ENCODE data around the gene RAD21L1.
"Not testable (repeated sequence)": the region's sequence is repeated elsewhere in the genome, so short reads cannot be mapped to it uniquely, and the experiment has no call there.

Gene RAD21L1

GRCh38 chr20:1199212-1199873 lies 26.5 kb upstream of the RAD21L1 start:
- DNase-seq (ENCODE audit: low read depth in 2 of 2), result no peak

- no peak for DNase-seq (ENCODE audit: low read depth in 2 of 2)
Measured at GRCh38 chr20:1199964-1200363, 25.9 kb upstream of the RAD21L1 start.

- no peak for DNase-seq (ENCODE audit: low read depth in 2 of 2)
Measured at GRCh38 chr20:1202762-1203504, 22.9 kb upstream of the RAD21L1 start, which contains the start of gene C20orf202. TSS of gene C20orf202 (plus strand) at chr20:1203454. CDS start at chr20:1203586, 132 bp downstream.

- DNase-seq (ENCODE audit: low read depth in 2 of 2), result no peak
Measured at GRCh38 chr20:1203630-1204029, 22.2 kb upstream of the RAD21L1 start.

- DNase-seq (ENCODE audit: low read depth in 2 of 2), result no peak
Measured at GRCh38 chr20:1204113-1204512, 21.7 kb upstream of the RAD21L1 start.

GRCh38 chr20:1204576-1204975 lies 21.3 kb upstream of the RAD21L1 start:
- DNase-seq (ENCODE audit: low read depth in 2 of 2), result no peak

GRCh38 chr20:1205802-1206201 lies 20.0 kb upstream of the RAD21L1 start:
- DNase-seq (ENCODE audit: low read depth in 2 of 2), result no peak

- DNase-seq (ENCODE audit: low read depth in 2 of 2), result no peak
Measured at GRCh38 chr20:1206366-1207148, 19.3 kb upstream of the RAD21L1 start.

GRCh38 chr20:1207293-1207878 lies 18.5 kb upstream of the RAD21L1 start:
- no peak for DNase-seq (ENCODE audit: low read depth in 2 of 2)

GRCh38 chr20:1209447-1210387 lies 16.1 kb upstream of the RAD21L1 start:
- no peak for DNase-seq (ENCODE audit: low read depth in 2 of 2)

GRCh38 chr20:1210501-1210900 lies 15.3 kb upstream of the RAD21L1 start:
- no peak for DNase-seq (ENCODE audit: low read depth in 2 of 2)

- no peak for DNase-seq (ENCODE audit: low read depth in 2 of 2)
Measured at GRCh38 chr20:1212023-1212422, 13.8 kb upstream of the RAD21L1 start.

GRCh38 chr20:1212607-1213396 lies 13.0 kb upstream of the RAD21L1 start:
- DNase-seq (ENCODE audit: low read depth in 2 of 2), result peak; percentile 40 to 62

GRCh38 chr20:1214838-1215261 lies 11.0 kb upstream of the RAD21L1 start:
- DNase-seq (ENCODE audit: low read depth in 2 of 2), result no peak

- DNase-seq (ENCODE audit: low read depth in 2 of 2), result peak; percentile 23 to 63
Measured at GRCh38 chr20:1215386-1216170, 10.3 kb upstream of the RAD21L1 start.

- not testable (repeated sequence) for DNase-seq (ENCODE audit: low read depth in 2 of 2)
Measured at GRCh38 chr20:1216527-1217427, 9.1 kb upstream of the RAD21L1 start.

- not testable (repeated sequence) for DNase-seq (ENCODE audit: low read depth in 2 of 2)
Measured at GRCh38 chr20:1222750-1223149, 3.1 kb upstream of the RAD21L1 start.

- DNase-seq (ENCODE audit: low read depth in 2 of 2), result no peak
Measured at GRCh38 chr20:1224205-1224890, 1.5 kb upstream of the RAD21L1 start.
